ENCODE results near the gene MTMR10. TPM values are rescaled to one million over a fixed set of nuclear protein-coding genes. Genes with fewer than 3 reads are reported as not detected.

MTMR10 gene
- total RNA-seq, 1 experiment from 2014 or later: 11.4 TPM

DNA sequence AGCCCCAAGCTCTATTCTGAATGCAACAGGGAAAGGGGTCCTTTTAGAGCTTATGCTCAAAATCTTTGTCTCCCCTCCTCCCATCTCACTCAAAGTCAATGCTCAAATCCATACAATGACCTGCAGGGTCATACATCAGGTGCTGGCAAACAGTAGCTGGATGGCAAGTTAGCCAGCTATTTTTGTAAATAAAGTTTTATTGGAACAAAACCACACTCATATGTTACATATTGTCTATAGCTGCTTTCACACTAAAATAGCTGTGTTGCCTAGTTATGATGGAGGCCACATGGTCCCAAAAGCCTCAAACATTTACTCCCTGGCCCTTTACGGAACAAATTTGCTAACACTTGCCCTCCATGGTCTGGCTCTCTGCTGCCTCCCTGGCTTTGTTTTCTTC lies 89.5 kb downstream of the MTMR10 start:
- DNase-seq: no peak
- no peak overlapping the region for H3K27ac ChIP-seq
- no peaks in the 10 kb centered on the region for H3K27me3 ChIP-seq

DNA sequence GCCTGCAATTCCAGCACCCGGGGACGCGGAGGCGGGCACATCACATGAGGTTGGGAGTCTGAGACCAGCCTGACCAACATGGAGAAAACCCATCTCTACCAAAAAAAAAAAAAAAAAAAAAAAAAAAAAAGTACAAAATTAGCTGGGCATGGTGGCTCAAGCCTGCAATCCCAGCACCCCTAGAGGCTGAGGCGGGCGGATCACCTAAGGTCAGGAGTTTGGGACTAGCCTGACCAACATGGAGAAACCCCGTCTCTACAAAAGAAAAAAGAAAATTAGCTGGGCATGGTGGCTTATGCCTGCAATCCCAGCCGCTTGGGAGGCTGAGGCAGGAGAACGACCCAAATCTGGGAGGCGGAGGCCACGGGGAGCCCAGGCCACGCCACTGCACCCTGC lies 95.2 kb downstream of the MTMR10 start:
- no peak overlapping the region for H3K4me3 ChIP-seq
- no peaks in the 10 kb centered on the region for H3K9me3 ChIP-seq (replicated peaks)
- no peaks in the 10 kb centered on the region for H3K36me3 ChIP-seq
- DNase-seq: no peak
- H3K27ac ChIP-seq: no peak overlapping the region
- H3K4me1 ChIP-seq: no peaks in the 10 kb centered on the region
- H3K27me3 ChIP-seq: no peaks in the 10 kb centered on the region

More for the DNA sequence above, 89.5 kb downstream of the MTMR10 start:
- Histone ChIP-seq H3K4me3 (no peak overlapping the region), H3K4me1 (no peaks in the 10 kb centered on the region), H3K9me3 (replicated peaks) (no peaks in the 10 kb centered on the region), H3K36me3 (no peaks in the 10 kb centered on the region)

DNA sequence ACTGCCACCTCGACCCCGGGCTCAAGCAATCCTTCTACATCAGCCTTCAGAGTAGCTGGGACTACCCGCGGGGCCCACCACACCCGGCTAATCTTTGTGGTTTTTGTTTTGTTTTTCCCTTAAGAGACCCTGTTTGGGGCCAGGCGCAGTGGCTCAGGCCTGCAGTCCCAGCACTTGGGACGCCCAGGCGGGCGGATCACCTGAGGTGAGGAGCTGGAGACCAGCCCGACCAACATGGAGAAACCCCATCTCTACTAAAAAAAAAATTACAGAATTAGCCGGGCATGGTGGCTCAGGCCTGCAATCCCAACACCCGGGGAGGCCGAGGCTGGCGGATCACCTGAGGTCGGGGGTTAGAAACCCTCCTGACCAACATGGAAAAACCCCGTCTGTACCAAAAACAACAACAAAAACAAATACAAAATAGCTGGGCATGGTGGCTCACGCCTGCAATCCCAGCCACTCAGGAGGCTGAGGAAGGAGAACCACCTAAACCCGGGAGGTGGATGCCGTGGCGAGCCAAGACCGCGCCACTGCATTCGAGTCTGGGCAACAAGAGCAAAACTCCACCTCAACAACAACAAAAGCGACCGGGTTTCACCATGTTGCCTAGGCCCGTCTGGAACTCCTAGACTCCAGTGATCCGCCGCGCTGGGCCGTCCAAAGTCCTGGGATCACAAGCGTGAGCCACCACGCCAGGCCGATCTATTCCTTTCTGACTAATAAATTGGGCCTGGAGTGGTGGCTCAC lies 95.8 kb downstream of the MTMR10 start:
- H3K4me3 ChIP-seq: no peak overlapping the region
- no peaks in the 10 kb centered on the region for H3K27me3 ChIP-seq
- no peaks in the 10 kb centered on the region for H3K36me3 ChIP-seq
- H3K9me3 ChIP-seq (replicated peaks): no peaks in the 10 kb centered on the region
- no peaks in the 10 kb centered on the region for H3K4me1 ChIP-seq
- DNase-seq: no peak
- H3K27ac ChIP-seq: no peak overlapping the region

DNA sequence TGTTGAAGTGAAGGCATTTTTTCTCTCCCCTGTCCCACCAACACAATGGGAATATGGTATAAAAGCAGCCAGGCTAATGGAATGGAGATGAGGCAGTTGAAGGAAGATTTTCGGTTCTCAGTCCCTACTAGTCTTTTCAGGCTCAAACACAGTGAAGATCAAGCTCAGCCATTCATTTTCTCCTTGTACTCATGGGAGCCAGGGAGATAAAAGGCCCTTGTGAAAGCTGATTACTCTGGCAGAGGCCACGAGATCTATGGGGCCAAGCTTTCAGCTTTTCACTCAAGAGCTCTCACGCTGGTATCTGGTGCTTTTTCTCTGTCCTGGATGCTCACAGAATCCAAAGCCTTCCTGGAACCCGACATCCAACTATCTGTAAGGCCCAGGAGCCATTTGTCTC lies 102.2 kb downstream of the MTMR10 start:
- no peaks in the 10 kb centered on the region for H3K4me1 ChIP-seq
- no peaks in the 10 kb centered on the region for H3K27me3 ChIP-seq
- H3K4me3 ChIP-seq: no peak overlapping the region
- H3K36me3 ChIP-seq: no peaks in the 10 kb centered on the region
- no peak overlapping the region for H3K27ac ChIP-seq
- no peak for DNase-seq
- no peaks in the 10 kb centered on the region for H3K9me3 ChIP-seq (replicated peaks)

Other genes starting within 250 kb of the MTMR10 start
- 21.5 TPM in 2 replicates for gene FAN1, start 87.7 kb downstream of the MTMR10 start, total RNA-seq (2014; rRNA removed; shearing (Covaris generic))
- 0.06 TPM in 1 of 2 replicates, not detected in the other for gene TRPM1, start 110.1 kb upstream of the MTMR10 start, total RNA-seq (2014; rRNA removed; shearing (Covaris generic))

All from SJCRH30 (cell line).